ENCODE data around the gene TECR. TPM values are rescaled to one million over a fixed set of nuclear protein-coding genes. Genes with fewer than 3 reads are reported as not detected.

Gene TECR
- polyA plus RNA-seq, 1 donor from 2014 or later, result 31.4 TPM

DNA sequence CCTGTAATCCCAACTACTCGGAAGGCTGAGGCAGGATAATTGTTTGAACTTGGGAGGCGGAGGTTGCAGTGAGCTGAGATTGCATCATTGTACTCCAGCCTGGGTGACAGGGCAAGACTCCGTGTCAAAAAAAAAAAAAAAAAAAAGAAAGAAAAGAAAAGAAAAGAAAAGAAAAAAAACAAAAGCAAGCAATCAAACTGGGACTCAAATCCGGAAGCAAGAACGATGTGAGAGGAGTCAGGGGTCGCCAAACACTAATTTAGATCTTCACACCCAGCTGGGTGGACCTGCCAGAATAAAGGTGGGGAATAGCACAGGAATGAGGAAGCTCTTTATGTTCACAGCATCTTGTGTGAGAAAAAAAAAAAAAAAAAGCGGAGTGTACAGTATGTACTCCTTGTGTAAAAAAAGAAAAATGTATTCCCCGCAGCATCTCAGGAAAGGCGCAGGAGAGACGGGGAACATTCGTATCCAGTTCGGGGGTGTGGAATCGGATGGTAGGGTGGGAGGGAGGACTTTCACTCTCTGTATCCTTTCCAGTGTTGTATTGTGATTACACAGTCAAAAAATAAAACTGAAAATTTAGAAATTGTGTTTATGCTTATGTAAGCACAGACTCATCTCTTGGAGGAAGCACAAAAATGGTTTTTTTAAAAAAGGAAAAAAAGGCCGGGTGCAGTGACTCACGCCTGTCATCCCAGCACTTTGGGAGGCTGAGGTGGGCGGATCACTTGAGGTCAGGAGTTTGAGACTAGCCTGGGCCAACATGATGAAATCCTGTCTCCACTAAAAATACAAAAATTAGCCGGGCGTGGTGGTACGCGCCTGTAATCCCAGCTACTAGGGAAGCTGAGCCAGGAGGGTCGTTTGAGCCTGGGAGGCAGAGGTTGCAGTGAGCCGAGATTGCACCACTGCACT is 18.8 kb upstream of the TECR start:
- no peaks in the 10 kb centered on the region for H3F3A ChIP-seq (ENCODE audit: insufficient read depth, low read length, poor library complexity, severe bottlenecking)
- H3K4me3 ChIP-seq (ENCODE audit: low read length), result no peak overlapping the region
- H3K27ac ChIP-seq (ENCODE audit: low read length), result no peak overlapping the region
- no peak overlapping the region for H3K9ac ChIP-seq (ENCODE audit: low read length)
- H3K4me2 ChIP-seq (ENCODE audit: low read length), result no peak overlapping the region
- TF ChIP-seq SMC3 (conservative IDR thresholded peaks at IDR 0.05; ENCODE audit: poor library complexity), result no peak
- no peak for TF ChIP-seq TAF1 (IDR thresholded peaks at IDR 0.05; ENCODE audit: low read depth)
- no peak for TF ChIP-seq RAD21 (conservative IDR thresholded peaks at IDR 0.05)
- no peak for TF ChIP-seq EP300 (conservative IDR thresholded peaks at IDR 0.05; ENCODE audit: poor library complexity, severe bottlenecking)
- TF ChIP-seq POLR2AphosphoS5 (IDR thresholded peaks at IDR 0.05), result no peak
- no peak for TF ChIP-seq MXI1 (conservative IDR thresholded peaks at IDR 0.05; ENCODE audit: poor library complexity, severe bottlenecking)
- TF ChIP-seq EZH2 (IDR thresholded peaks at IDR 0.05; ENCODE audit: borderline replicate concordance, insufficient read depth, low read length, poor library complexity, severe bottlenecking), result no peak
- TF ChIP-seq, protein P1, sequence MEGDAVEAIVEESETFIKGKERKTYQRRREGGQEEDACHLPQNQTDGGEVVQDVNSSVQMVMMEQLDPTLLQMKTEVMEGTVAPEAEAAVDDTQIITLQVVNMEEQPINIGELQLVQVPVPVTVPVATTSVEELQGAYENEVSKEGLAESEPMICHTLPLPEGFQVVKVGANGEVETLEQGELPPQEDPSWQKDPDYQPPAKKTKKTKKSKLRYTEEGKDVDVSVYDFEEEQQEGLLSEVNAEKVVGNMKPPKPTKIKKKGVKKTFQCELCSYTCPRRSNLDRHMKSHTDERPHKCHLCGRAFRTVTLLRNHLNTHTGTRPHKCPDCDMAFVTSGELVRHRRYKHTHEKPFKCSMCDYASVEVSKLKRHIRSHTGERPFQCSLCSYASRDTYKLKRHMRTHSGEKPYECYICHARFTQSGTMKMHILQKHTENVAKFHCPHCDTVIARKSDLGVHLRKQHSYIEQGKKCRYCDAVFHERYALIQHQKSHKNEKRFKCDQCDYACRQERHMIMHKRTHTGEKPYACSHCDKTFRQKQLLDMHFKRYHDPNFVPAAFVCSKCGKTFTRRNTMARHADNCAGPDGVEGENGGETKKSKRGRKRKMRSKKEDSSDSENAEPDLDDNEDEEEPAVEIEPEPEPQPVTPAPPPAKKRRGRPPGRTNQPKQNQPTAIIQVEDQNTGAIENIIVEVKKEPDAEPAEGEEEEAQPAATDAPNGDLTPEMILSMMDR (IDR thresholded peaks at IDR 0.05; ENCODE audit: poor library complexity, severe bottlenecking), result no peak
- TF ChIP-seq, protein P2, sequence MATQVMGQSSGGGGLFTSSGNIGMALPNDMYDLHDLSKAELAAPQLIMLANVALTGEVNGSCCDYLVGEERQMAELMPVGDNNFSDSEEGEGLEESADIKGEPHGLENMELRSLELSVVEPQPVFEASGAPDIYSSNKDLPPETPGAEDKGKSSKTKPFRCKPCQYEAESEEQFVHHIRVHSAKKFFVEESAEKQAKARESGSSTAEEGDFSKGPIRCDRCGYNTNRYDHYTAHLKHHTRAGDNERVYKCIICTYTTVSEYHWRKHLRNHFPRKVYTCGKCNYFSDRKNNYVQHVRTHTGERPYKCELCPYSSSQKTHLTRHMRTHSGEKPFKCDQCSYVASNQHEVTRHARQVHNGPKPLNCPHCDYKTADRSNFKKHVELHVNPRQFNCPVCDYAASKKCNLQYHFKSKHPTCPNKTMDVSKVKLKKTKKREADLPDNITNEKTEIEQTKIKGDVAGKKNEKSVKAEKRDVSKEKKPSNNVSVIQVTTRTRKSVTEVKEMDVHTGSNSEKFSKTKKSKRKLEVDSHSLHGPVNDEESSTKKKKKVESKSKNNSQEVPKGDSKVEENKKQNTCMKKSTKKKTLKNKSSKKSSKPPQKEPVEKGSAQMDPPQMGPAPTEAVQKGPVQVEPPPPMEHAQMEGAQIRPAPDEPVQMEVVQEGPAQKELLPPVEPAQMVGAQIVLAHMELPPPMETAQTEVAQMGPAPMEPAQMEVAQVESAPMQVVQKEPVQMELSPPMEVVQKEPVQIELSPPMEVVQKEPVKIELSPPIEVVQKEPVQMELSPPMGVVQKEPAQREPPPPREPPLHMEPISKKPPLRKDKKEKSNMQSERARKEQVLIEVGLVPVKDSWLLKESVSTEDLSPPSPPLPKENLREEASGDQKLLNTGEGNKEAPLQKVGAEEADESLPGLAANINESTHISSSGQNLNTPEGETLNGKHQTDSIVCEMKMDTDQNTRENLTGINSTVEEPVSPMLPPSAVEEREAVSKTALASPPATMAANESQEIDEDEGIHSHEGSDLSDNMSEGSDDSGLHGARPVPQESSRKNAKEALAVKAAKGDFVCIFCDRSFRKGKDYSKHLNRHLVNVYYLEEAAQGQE (IDR thresholded peaks at IDR 0.05; ENCODE audit: borderline replicate concordance), result no peak
- H3K27me3 ChIP-seq (ENCODE audit: insufficient read depth, low read depth, low read length), result no peaks in the 10 kb centered on the region
- no peaks in the 10 kb centered on the region for H3K36me3 ChIP-seq (ENCODE audit: insufficient read depth, low read length)
- no peaks in the 10 kb centered on the region for H3K79me2 ChIP-seq (replicated peaks; ENCODE audit: insufficient read depth, low read length)
- no peaks in the 10 kb centered on the region for H4K20me1 ChIP-seq (ENCODE audit: insufficient read depth)
- H3K9me3 ChIP-seq (ENCODE audit: low read length), result no peaks in the 10 kb centered on the region
- H3K9me2 ChIP-seq (ENCODE audit: insufficient read depth, low read length), result no peaks in the 10 kb centered on the region
- no peak overlapping the region for H2AFZ ChIP-seq (ENCODE audit: low read depth, low read length)

DNA sequence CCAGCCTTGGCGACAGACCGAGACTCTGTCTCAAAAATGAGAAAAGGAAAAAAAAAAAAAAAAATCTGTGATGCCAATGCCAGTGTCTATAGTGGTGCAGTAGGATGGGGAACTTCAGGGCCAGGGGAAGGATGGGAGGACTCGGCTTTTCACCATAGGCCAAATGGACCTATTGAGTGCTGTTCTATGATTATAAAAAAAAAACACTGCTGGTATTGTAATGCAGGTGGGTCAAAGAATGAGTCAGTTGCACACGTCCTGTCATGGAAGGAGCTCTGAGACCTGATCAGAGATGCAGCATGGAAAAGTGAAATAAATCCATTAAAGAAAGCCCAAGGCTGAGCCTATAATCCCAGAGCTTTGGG is 18.2 kb upstream of the TECR start:
- Histone ChIP-seq H3K9ac (ENCODE audit: low read length) (no peak overlapping the region), H3K27me3 (ENCODE audit: insufficient read depth, low read depth, low read length) (no peaks in the 10 kb centered on the region), H3K79me2 (replicated peaks; ENCODE audit: insufficient read depth, low read length) (peaks cover 3% of the 10 kb centered on the region), H4K20me1 (ENCODE audit: insufficient read depth) (no peaks in the 10 kb centered on the region), H3K9me3 (ENCODE audit: low read length) (no peaks in the 10 kb centered on the region), H2AFZ (ENCODE audit: low read depth, low read length) (no peak overlapping the region), H3F3A (ENCODE audit: insufficient read depth, low read length, poor library complexity, severe bottlenecking) (no peaks in the 10 kb centered on the region), H3K4me2 (ENCODE audit: low read length) (no peak overlapping the region), H3K36me3 (ENCODE audit: insufficient read depth, low read length) (no peaks in the 10 kb centered on the region), H3K4me3 (ENCODE audit: low read length) (no peak overlapping the region), H3K9me2 (ENCODE audit: insufficient read depth, low read length) (no peaks in the 10 kb centered on the region), H3K27ac (ENCODE audit: low read length) (no peak overlapping the region)
- TF ChIP-seq, protein P2 (IDR thresholded peaks at IDR 0.05; ENCODE audit: borderline replicate concordance), result no peak
- no peak for TF ChIP-seq RAD21 (conservative IDR thresholded peaks at IDR 0.05)
